Daoy (cell line): ENCODE data around the gene CXCR6. TPM values are rescaled to one million over a fixed set of nuclear protein-coding genes. Genes with fewer than 3 reads are reported as not detected.
"Not testable (repeated sequence)": the region's sequence is repeated elsewhere in the genome, so short reads cannot be mapped to it uniquely, and the experiment has no call there.

Experiments used
- DNase-seq: peaks from one replicate; pipeline ENCODE4 v3.0.0-alpha.2; 2015; ENCODE audit warnings: low read depth
- total RNA-seq: library from RNA; depleted of rRNA; stranded (reverse); fragments of >200 nt; shearing (Covaris generic); gene quantifications from 2 replicates; pipeline ENCODE4 v1.2.3, GENCODE V29; 2014; rRNA removed

Gene CXCR6
- total RNA-seq, 1 experiment from 2014 or later: not detected

DNA sequence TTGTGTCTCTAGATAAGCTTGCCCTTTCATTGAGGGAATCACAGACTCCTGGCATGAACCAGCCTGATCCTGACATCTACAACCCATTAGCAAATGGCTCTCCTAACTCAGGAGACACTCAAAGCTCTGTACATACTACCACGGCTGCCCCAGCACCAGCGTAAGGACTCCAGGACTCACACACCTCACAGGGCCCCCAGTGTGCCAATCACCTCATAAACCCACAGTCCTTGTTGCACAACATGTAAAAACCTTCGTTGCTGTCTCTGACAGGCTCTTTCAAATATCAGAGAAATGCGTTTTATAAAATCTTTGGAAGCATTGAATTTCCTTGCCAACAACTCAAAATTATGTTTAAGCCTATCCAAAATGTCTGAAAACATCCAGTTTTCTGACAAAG, 45.1 kb downstream of the CXCR6 start:
- DNase-seq: no peak

DNA sequence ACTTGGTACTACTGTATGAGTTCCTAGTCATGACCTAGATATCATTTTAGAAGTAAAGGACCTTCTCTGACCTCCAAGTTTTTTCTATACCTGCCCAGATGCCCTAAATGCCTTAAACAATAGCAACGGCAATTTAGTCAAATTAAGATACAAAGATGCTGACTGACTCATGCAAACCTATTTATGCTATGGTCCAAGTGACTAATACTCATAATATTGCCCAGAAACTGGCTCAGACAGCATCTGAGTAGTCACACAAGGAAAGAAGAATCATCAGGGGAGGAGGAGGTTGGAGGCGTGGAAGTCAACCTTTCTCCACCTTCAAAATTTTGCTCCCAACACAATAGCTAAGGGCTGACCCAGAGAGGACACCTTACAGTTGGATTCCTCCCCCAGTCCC, 45.5 kb downstream of the CXCR6 start:
- DNase-seq: peak; percentile 56

DNA sequence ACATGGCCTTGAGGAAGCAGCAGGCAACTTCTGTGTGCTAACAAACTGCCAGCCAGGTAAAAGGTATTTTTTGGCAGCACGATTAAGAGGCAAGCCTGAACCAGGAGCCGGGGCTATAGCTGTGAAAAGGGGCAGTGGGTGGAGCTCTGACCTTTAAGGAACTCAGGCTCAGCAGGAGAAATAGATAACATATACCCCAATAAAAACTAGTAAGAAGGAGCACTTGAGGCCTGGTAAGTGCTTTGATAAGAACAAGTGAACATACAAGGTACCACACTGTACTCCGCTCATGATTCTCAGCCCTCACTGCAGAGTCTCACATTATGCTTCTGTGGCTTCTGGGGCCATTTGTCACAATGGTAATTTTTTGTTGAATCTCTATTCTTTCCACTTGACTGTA, 46.9 kb downstream of the CXCR6 start:
- no peak for DNase-seq

DNA sequence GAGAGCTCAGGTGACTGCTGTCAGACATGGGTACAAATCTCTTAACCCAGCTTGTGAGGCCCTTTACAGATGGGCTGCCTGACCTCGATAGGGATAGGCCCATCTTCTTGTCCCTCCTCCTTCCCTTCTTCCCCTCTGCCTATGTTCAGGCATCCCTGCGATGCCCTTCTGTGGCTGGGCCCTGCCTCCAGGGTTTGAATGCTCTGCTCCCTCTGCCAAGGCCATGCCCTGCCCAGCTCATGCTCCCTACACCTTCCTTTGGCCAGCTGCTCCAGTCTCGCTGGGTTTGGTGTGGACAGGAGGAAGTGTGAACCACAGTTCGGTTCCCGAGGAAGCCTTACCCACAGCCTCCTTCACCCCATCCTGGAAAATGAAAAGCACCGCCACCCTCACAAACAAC, 48.1 kb downstream of the CXCR6 start:
- no peak for DNase-seq

DNA sequence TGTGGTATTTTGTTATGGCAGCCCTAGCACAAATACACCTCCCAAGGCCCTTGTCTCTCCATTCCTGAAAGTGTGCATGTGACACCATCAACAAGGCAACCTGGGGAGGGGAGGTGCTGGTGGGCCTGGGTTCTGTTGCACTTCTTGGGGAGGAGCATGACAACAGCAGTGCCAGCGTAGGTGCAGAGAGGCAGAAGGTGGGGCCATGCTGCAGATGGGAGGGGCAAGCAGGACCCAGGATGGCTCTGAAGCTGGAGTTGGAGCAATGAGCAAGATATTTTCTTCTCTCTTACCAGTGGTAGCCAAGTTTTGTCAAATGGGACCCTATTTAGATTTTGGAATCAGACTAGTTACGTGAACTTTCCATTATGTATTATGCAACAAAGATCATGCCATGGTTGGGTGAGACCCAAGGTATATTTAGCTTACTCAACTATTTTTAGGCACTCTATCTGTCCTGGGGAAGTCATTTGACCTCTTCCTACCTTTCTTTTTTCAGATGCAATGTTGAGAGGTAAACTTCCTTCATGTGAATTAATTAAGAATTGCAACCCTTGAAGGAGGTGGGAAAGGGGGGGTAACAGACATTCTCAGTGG, 49.0 kb downstream of the CXCR6 start:
- no peak for DNase-seq

DNA sequence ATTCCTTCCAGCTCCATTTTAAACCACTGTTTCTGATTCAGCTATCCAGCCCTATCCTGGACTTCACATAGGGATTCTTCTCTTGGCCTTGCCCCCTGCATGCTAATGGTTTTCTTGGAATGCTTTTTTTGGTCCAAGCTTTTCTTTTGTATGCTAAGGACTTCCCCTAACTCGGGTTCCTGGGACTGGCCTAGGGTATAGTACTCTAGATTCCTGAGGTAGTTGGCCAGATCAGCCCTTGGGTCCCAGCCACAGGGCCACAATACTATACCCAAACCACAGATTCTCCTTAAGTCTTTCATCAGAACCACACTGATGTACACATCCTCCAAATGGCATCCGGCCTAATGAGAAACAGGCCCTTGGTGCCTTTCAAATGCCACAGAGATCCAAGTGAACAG, 49.6 kb downstream of the CXCR6 start:
- peak; percentile 32 for DNase-seq

DNA sequence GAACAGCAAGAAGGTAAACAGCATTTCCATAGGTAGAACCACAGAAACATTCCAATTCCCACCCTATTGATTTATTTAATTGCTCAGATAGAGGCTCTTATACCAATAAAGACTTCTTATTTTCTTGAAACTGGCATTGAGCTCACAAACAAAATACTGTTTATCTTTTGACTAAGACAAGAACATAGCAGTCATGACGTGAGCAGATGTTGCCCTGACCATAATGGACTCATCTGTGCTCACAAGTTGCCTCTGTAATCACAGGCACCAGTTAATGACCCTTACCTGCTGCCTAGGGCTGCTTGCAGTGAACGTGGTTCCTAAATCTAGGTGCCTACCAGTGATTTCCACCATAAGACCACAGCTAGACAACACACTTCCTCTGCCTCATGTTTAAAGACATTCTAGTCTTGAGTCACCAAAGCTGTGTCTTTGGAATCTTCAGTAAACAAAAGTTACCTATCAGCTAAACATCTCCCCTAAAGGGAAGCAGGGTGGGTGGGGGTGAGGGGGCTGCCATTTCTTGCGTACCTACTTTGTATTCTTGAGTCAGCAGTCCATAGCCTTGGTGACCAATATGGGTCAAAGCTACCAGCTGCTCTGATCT, 50.3 kb downstream of the CXCR6 start:
- no peak for DNase-seq

DNA sequence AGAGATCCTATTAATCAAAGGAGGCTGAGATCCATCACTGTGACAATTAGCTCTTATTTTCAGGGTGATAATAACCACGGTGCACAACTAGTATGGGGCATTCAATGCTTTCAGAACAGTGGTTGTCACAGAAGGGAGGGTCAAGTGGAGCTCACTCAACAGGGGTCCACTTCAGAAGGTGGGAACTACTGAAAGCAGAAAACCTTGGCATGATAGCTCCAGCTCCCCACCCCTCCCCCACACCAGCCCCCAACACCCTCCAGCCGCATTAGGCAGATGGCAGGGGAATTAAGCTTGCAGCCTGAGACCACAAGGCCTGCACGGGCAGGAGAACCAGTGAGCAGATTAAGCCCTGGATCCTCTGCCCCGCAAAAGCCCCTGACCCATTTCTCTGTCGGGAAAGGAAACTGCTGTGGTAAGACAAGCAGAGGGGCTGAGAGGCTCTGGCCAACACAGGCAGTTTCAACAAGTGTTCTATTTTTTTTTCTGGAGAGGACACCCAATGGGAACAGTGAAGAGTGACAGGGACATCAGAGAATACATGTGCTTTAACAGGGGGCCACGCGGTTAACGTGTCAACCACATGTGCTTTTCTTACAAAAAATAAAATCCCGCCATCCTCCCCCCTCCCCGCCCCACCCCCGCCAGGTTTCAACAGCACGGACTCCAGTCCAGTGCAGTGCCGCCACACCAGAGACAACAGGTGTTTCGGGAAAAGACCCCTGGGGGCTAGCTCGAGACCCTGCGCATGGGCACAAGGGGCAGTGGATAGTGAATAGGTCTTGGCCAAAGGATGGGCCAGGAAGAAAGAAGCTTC, 51.4 kb downstream of the CXCR6 start:
- no peak for DNase-seq

DNA sequence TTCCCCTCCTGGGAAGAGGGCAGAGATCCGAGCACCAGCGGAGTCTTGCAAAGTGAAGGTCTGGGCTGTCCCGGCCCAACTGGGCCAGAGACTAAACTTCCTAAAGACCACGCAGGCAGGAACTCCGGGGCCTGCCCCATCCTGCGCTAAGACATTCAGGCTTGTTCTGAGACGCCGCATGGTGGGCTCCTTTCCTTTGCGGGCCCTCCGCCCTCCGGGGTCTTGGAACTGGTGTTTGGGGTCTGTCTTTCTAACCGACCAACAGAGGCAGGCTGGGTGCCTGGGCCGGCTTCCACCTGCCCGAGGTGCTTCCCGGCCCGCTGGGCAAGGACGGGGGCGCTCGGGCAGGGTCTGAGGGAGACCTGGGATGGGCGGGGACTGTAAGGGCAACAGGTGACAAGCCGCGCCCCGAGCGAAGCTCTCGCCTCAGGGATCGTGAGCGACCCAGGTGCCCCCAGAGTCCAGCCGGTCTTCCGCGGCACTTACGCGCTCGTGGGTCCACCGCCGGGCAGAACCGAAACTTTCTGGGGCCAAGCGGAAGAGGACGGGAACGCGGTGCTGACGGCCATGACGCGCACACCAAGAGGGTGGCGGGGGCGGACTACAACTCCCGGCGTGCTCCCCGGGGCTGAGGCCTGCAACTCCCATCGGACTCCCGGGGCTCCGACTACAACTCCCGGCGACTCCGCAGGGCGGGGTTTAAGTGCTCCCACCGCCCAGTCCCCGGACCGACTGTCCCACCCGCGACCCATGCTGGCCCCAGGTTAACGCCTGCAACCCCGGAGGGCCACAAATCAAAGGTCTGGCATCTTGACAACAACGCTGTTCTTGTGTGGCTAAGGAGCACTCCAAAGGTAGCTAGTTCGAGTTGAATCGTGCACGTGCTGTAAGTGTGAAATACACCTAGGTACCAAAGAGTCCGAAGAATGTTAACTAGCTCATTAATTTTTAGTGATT, 52.2 kb downstream of the CXCR6 start, which contains the start of gene FYCO1:
TSS of gene FYCO1 (minus strand) at position 589 of the 957 bp plus-strand sequence. CDS start 10,914 bp downstream, outside the sequence.
- peak; percentile 89 for DNase-seq

DNA sequence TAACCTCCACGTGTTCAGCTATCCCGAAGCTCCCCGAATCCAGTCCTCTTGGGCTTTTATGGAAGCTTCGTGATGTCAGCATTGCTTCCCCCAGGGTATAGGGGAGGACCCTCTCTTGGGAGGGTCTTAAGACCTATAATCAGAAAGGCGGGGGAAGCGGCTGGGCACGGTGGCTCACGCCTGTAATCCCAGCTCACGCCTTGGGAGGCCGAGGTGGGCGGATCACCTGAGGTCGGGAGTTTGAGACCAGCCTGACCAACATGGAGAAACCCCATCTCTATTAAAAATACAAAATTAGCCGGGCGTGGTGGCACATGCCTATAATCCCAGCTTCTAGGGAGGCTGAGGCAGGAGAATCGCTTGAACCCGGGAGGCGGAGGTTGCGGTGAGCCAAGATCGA, 54.2 kb downstream of the CXCR6 start:
- DNase-seq: not testable (repeated sequence)

DNA sequence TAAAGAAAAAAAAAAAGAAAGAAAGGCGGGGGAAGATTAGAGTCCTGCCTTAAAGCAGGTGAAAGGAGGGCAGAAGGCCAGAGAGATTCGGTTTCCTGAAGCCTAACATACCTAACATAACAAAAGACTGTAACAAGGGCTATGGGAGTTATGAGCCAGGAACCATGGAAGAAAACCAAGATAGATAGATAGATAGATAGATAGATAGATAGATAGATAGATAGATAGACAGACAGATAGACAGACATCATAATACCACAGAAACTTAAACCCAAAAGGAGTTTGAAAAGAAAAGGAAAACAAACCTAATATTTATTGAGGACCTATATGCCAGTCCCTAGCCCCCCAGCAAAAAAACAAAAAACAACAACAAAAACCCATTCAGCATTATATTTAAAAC, 54.7 kb downstream of the CXCR6 start:
- no peak for DNase-seq

Other genes starting within 250 kb of the CXCR6 start
- gene SLC6A20, start 146.9 kb upstream of the CXCR6 start, total RNA-seq: not detected in 2 replicates
- 25.2 and 27.6 TPM in 2 replicates for gene LZTFL1, start 101.3 kb upstream of the CXCR6 start, total RNA-seq
- not detected in 2 replicates for gene CCR9, start 56.9 kb upstream of the CXCR6 start, total RNA-seq
- gene FYCO1, start 52.4 kb downstream of the CXCR6 start, total RNA-seq: 2.6 and 3.3 TPM in 2 replicates
- not detected in 2 replicates for gene XCR1, start 84.0 kb downstream of the CXCR6 start, total RNA-seq